ENCODE data around the gene KRTAP25-1. TPM values are rescaled to one million over a fixed set of nuclear protein-coding genes. Genes with fewer than 3 reads are reported as not detected.

The KRTAP25-1 gene
- polyA plus RNA-seq, 1 of the 3 experiments (the other 2 are of a cell fraction): not detected

DNA sequence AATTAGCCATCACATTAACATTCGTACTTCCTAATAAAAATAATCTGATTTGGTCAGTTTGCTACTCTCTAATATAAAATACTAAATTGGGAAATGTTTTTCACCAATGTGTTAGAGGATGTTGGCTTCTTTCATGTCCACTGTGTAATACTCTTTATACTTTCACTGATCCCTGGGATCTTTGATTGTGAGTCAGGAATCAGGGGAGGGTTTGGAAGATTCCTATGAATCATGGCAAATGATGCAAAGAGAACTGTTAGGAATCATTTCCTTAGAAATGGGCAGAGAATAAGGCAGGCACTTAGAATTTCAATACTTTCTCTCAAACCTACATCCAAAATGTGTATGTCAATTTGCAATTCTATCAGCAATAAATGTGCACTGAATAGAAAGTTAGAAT is 37.5 kb downstream of the KRTAP25-1 start:
- no peak for DNase-seq
- CTCF ChIA-PET: no interaction called here
- POLR2A ChIA-PET: no interaction called here
- H3K79me2 ChIP-seq (ENCODE audit: insufficient read depth): no peaks in the 10 kb centered on the region
- 0% methylated on average over 1 of the region's 1 CpG for WGBS (ENCODE audit: low lambda C conversion rate)
- H3K4me2 ChIP-seq: no peak overlapping the region
- H3K27ac ChIP-seq (ENCODE audit: low read depth in 2 of 2, low read length in 1 of 2): no peak overlapping the region
- H3K9me2 ChIP-seq: no peaks in the 10 kb centered on the region
- no peaks in the 10 kb centered on the region for H3K9me3 ChIP-seq
- no peak overlapping the region for H3K4me3 ChIP-seq (ENCODE audit: low read depth in 2 of 2, low read length in 1 of 2)
- no peak for TF ChIP-seq SMC3 (IDR thresholded peaks at IDR 0.05; ENCODE audit: low read depth, low read length)
- no peak for TF ChIP-seq RCOR1 (IDR thresholded peaks at IDR 0.05; ENCODE audit: low read length)
- TF ChIP-seq FOSL2 (IDR thresholded peaks at IDR 0.05; ENCODE audit: borderline replicate concordance, low read depth): no peak
- TF ChIP-seq, protein P1, sequence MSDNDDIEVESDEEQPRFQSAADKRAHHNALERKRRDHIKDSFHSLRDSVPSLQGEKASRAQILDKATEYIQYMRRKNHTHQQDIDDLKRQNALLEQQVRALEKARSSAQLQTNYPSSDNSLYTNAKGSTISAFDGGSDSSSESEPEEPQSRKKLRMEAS (IDR thresholded peaks at IDR 0.05; ENCODE audit: low read depth): no peak
- no peak for TF ChIP-seq FOXJ3 (CRISPR knock-in tag; IDR thresholded peaks at IDR 0.05)
- no peak for TF ChIP-seq EZH2phosphoT487 (IDR thresholded peaks at IDR 0.05; ENCODE audit: borderline replicate concordance, low read depth)
- TF ChIP-seq, protein P2, sequence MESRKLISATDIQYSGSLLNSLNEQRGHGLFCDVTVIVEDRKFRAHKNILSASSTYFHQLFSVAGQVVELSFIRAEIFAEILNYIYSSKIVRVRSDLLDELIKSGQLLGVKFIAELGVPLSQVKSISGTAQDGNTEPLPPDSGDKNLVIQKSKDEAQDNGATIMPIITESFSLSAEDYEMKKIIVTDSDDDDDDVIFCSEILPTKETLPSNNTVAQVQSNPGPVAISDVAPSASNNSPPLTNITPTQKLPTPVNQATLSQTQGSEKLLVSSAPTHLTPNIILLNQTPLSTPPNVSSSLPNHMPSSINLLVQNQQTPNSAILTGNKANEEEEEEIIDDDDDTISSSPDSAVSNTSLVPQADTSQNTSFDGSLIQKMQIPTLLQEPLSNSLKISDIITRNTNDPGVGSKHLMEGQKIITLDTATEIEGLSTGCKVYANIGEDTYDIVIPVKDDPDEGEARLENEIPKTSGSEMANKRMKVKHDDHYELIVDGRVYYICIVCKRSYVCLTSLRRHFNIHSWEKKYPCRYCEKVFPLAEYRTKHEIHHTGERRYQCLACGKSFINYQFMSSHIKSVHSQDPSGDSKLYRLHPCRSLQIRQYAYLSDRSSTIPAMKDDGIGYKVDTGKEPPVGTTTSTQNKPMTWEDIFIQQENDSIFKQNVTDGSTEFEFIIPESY (IDR thresholded peaks at IDR 0.05; ENCODE audit: borderline replicate concordance, low read depth): no peak
- TF ChIP-seq, protein P3, sequence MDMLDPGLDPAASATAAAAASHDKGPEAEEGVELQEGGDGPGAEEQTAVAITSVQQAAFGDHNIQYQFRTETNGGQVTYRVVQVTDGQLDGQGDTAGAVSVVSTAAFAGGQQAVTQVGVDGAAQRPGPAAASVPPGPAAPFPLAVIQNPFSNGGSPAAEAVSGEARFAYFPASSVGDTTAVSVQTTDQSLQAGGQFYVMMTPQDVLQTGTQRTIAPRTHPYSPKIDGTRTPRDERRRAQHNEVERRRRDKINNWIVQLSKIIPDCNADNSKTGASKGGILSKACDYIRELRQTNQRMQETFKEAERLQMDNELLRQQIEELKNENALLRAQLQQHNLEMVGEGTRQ (IDR thresholded peaks at IDR 0.05; ENCODE audit: borderline replicate concordance, low read depth, low read length): no peak
- no peak for TF ChIP-seq RFX5 (IDR thresholded peaks at IDR 0.05; ENCODE audit: low read length)
- TF ChIP-seq GABPA (IDR thresholded peaks at IDR 0.05; ENCODE audit: low read depth): no peak
- TF ChIP-seq NRF1 (IDR thresholded peaks at IDR 0.05; ENCODE audit: low read depth, low read length): no peak
- no peak for TF ChIP-seq ELF1 (IDR thresholded peaks at IDR 0.05)
- no peak for TF ChIP-seq FOXM1 (IDR thresholded peaks at IDR 0.05; ENCODE audit: low read depth)
- no peak overlapping the region for H3K9ac ChIP-seq
- no peak overlapping the region for H2AFZ ChIP-seq (ENCODE audit: low read depth)
- H3K27me3 ChIP-seq (ENCODE audit: insufficient read depth): no peaks in the 10 kb centered on the region
- H4K20me1 ChIP-seq (ENCODE audit: insufficient read depth): no peaks in the 10 kb centered on the region
- H3K4me1 ChIP-seq (ENCODE audit: control insufficient read depth in 1 of 2, insufficient read depth in 2 of 2, low read depth in 1 of 2, low read length in 1 of 2): no peaks in the 10 kb centered on the region
- no peaks in the 10 kb centered on the region for H3K36me3 ChIP-seq (replicated peaks in 1 of 2; ENCODE audit: control insufficient read depth in 1 of 2, insufficient read depth in 2 of 2, low read length in 1 of 2)
- H3F3A ChIP-seq (replicated peaks; ENCODE audit: insufficient read depth): no peaks in the 10 kb centered on the region

DNA sequence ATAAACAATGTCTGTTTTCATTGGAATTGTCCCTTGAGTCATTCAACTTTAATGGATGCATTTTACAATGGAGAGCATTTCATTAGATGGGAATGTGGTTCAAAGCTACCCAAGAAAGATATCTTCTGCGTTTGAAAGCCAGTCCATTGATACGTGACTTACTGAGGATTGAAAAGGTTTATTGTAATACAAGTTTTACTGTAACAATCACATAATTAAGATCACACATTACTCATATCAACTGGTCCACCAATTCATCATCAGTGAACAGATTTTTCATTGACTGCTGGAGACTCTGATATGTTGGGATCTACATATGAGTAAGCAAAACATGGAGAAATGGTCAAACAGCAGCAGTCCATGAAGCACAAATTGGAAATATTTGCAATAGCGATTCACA is 39.4 kb downstream of the KRTAP25-1 start:
- no peak for DNase-seq
- H3K27me3 ChIP-seq (ENCODE audit: insufficient read depth): no peaks in the 10 kb centered on the region
- no peaks in the 10 kb centered on the region for H3K36me3 ChIP-seq (replicated peaks in 1 of 2; ENCODE audit: control insufficient read depth in 1 of 2, insufficient read depth in 2 of 2, low read length in 1 of 2)
- TF ChIP-seq, protein P1 (IDR thresholded peaks at IDR 0.05; ENCODE audit: low read depth): no peak
- TF ChIP-seq FOSL2 (IDR thresholded peaks at IDR 0.05; ENCODE audit: borderline replicate concordance, low read depth) (no peak), EP300 (IDR thresholded peaks at IDR 0.05; ENCODE audit: borderline replicate concordance in 1 of 2, low read depth in 1 of 2, low read length in 1 of 2) (no peak), GATA2 (CRISPR knock-in tag; IDR thresholded peaks at IDR 0.05) (no peak), RXRA (IDR thresholded peaks at IDR 0.05; ENCODE audit: borderline replicate concordance, low read depth) (no peak), SMC3 (IDR thresholded peaks at IDR 0.05; ENCODE audit: low read depth, low read length) (no peak), NRF1 (IDR thresholded peaks at IDR 0.05; ENCODE audit: low read depth, low read length) (no peak), TEAD4 (IDR thresholded peaks at IDR 0.05; ENCODE audit: borderline replicate concordance, insufficient read depth) (no peak), FOXJ3 (CRISPR knock-in tag; IDR thresholded peaks at IDR 0.05) (no peak), NFIC (IDR thresholded peaks at IDR 0.05; ENCODE audit: borderline replicate concordance) (no peak), SIN3A (IDR thresholded peaks at IDR 0.05; ENCODE audit: borderline replicate concordance, low read depth, low read length) (no peak), JUND (IDR thresholded peaks at IDR 0.05) (no peak)
- TF ChIP-seq, protein P4, sequence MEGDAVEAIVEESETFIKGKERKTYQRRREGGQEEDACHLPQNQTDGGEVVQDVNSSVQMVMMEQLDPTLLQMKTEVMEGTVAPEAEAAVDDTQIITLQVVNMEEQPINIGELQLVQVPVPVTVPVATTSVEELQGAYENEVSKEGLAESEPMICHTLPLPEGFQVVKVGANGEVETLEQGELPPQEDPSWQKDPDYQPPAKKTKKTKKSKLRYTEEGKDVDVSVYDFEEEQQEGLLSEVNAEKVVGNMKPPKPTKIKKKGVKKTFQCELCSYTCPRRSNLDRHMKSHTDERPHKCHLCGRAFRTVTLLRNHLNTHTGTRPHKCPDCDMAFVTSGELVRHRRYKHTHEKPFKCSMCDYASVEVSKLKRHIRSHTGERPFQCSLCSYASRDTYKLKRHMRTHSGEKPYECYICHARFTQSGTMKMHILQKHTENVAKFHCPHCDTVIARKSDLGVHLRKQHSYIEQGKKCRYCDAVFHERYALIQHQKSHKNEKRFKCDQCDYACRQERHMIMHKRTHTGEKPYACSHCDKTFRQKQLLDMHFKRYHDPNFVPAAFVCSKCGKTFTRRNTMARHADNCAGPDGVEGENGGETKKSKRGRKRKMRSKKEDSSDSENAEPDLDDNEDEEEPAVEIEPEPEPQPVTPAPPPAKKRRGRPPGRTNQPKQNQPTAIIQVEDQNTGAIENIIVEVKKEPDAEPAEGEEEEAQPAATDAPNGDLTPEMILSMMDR (IDR thresholded peaks at IDR 0.05): no peak
- TF ChIP-seq, protein P5, sequence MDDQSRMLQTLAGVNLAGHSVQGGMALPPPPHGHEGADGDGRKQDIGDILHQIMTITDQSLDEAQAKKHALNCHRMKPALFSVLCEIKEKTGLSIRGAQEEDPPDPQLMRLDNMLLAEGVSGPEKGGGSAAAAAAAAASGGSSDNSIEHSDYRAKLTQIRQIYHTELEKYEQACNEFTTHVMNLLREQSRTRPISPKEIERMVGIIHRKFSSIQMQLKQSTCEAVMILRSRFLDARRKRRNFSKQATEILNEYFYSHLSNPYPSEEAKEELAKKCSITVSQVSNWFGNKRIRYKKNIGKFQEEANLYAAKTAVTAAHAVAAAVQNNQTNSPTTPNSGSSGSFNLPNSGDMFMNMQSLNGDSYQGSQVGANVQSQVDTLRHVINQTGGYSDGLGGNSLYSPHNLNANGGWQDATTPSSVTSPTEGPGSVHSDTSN (IDR thresholded peaks at IDR 0.05): no peak
- H3K9me3 ChIP-seq: no peaks in the 10 kb centered on the region
- H2AFZ ChIP-seq (ENCODE audit: low read depth): no peak overlapping the region
- H4K20me1 ChIP-seq (ENCODE audit: insufficient read depth): no peaks in the 10 kb centered on the region
- WGBS (ENCODE audit: low lambda C conversion rate): 0% methylated on average over 3 of the region's 3 CpGs
- H3K9me2 ChIP-seq: no peaks in the 10 kb centered on the region
- ChIA-PET CTCF (no interaction called here), POLR2A (no interaction called here)
- no peaks in the 10 kb centered on the region for H3K4me1 ChIP-seq (ENCODE audit: control insufficient read depth in 1 of 2, insufficient read depth in 2 of 2, low read depth in 1 of 2, low read length in 1 of 2)
- no peak overlapping the region for H3K9ac ChIP-seq
- no peaks in the 10 kb centered on the region for H3K79me2 ChIP-seq (ENCODE audit: insufficient read depth)
- no peak overlapping the region for H3K4me2 ChIP-seq
- no peak overlapping the region for H3K27ac ChIP-seq (ENCODE audit: low read depth in 2 of 2, low read length in 1 of 2)
- no peaks in the 10 kb centered on the region for H3F3A ChIP-seq (replicated peaks; ENCODE audit: insufficient read depth)
- H3K4me3 ChIP-seq (ENCODE audit: low read depth in 2 of 2, low read length in 1 of 2): no peak overlapping the region
